CD4-positive, alpha-beta T cell (primary cell): ENCODE measurements around the gene TTC6. TPM values are rescaled to one million over a fixed set of nuclear protein-coding genes. Genes with fewer than 3 reads are reported as not detected.

ENCODE experiments used
- ATAC-seq: fragments of 200-7000 bp; cut with Tn5 transposase; one replicate; pipeline ENCODE4 v1.10.0; 2022; ENCODE audit warnings: mild to moderate bottlenecking; ENCODE audit not compliant: poor library complexity
- CTCF ChIA-PET: fragments of 350-600 bp; sonication (Branson Sonifier 250); formaldehyde crosslinking; loops from one replicate; lab custom pipeline; 2021; ENCODE audit warnings: antibody characterized with exemption, inconsistent platforms; lab: Charles Lee
- POLR2A ChIA-PET: fragments of 350-600 bp; sonication (Branson Sonifier 250); formaldehyde crosslinking; loops from one replicate; lab custom pipeline; 2021; ENCODE audit warnings: antibody characterized with exemption, inconsistent platforms; lab: Charles Lee
- DNase-seq, 14 experiments: peaks; one replicate each; pipeline ENCODE4 v3.0.0-alpha.2; 2013 to 2020; ENCODE audit warnings: mixed read lengths in 2 of 14
- H3K27ac ChIP-seq, 2 donors: one replicate each; pipeline versions ENCODE4 v1.5.1 to v1.7.0; 2013; ENCODE audit warnings: low read length in 2 of 2, low read depth in 1 of 2, mild to moderate bottlenecking in 1 of 2
- H3K27me3 ChIP-seq, 2 experiments: 1 replicate in 1 of 2; 2 replicates in 1 of 2; pipeline versions ENCODE4 v1.6.1 to v1.7.0; 2013; ENCODE audit warnings: low read length in 2 of 2, control low read depth in 1 of 2, mild to moderate bottlenecking in 1 of 2, moderate library complexity in 1 of 2; ENCODE audit not compliant: insufficient read depth in 2 of 2, control insufficient read depth in 1 of 2
- H3K36me3 ChIP-seq: one replicate; pipeline ENCODE4 v1.6.1; 2013; ENCODE audit warnings: low read length, control low read depth; ENCODE audit not compliant: insufficient read depth
- H3K4me1 ChIP-seq: one replicate; pipeline ENCODE4 v1.6.1; 2013; ENCODE audit warnings: low read length, control low read depth; ENCODE audit not compliant: insufficient read depth
- H3K4me3 ChIP-seq: one replicate; pipeline ENCODE4 v1.5.1; 2013; ENCODE audit warnings: mild to moderate bottlenecking, low read length, moderate library complexity
- H3K9me3 ChIP-seq, 2 experiments: 1 replicate in 1 of 2; 2 replicates in 1 of 2; pipeline versions ENCODE4 v1.6.1 to v1.7.0; 2013; ENCODE audit warnings: low read length in 2 of 2, mild to moderate bottlenecking in 2 of 2, control low read depth in 1 of 2, moderate library complexity in 1 of 2; ENCODE audit not compliant: control insufficient read depth in 1 of 2, insufficient read depth in 1 of 2
- H3K27ac Mint-ChIP-seq: one replicate; pipeline ENCODE4 v1.8.0; 2020; ENCODE audit warnings: mixed read lengths
- H3K27me3 Mint-ChIP-seq: one replicate; pipeline ENCODE4 v1.8.0; 2021; ENCODE audit warnings: mixed read lengths
- H3K36me3 Mint-ChIP-seq: one replicate; pipeline ENCODE4 v1.8.0; 2021; ENCODE audit warnings: low read depth, mixed read lengths
- H3K4me1 Mint-ChIP-seq: one replicate; pipeline ENCODE4 v1.8.0; 2021; ENCODE audit warnings: low read depth, mixed read lengths
- H3K4me3 Mint-ChIP-seq: one replicate; pipeline ENCODE4 v1.8.0; 2020; ENCODE audit warnings: mild to moderate bottlenecking, mixed read lengths
- H3K9me3 Mint-ChIP-seq: one replicate; pipeline ENCODE4 v1.8.0; 2020; ENCODE audit warnings: mixed read lengths
- CTCF ChIP-seq: fragments of 200-600 bp; IDR thresholded peaks from one replicate; pipeline ENCODE4 v1.8.0; 2022; ENCODE audit warnings: antibody characterized with exemption, mild to moderate bottlenecking
- intact Hi-C, 2 experiments: fragments of 100-400 bp; cut with DNase I in 1 of 2; cut with micrococcal nuclease in 1 of 2; formaldehyde crosslinking; loops; one replicate each; pipeline versions ENCODE4 v1.15.1 to v1.9.0; 2023 to 2025; cut with DNase I, micrococcal nuclease
- total RNA-seq, 174 experiments: library from RNA in 2 of 174; stranded (reverse) in 2 of 174; gene quantifications; one replicate each; pipeline ENCODE4 v1.2.3 and lab custom pipeline; 2021 to 2026

TTC6 gene
- total RNA-seq, 2 experiments from 2014 or later = not detected

DNA sequence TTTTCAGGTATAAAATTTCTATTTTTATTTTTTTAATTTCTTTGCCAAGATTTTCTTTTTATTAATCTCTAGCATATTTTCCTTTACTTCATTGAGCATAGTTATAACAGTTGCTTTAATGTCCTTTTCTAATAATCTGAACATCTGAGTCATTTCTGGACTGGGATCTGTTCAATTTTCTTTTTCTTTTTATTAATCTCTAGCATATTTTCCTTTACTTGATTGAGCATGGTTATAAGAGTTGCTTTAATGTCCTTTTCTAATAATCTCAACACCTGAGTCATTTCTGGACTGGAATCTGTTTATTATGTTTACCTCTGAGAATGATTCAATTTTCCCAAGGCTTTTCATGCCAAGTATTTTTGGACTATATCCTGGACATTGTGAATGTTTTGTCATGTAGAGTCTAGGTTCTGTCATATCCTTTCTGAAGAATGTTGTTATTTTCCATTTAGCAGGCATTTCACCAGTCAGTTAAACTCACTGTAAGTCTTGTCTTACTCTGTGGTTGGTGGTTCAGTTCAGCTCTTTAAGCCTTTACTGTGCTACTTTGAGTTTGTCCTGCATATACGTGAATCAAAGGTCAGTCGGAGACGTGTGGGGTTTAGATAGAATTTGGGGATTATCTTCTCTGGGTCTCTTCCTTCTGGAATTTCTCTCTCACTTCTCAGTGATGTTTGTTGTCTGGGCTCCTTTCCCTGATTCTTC, 20.3 kb downstream of the TTC6 start:
- H3K4me1 Mint-ChIP-seq = no peaks in the 10 kb centered on the region
- ChIA-PET POLR2A (no interaction called here), CTCF (no interaction called here)
- H3K36me3 ChIP-seq = no peaks in the 10 kb centered on the region
- no peak for DNase-seq
- ATAC-seq = no peak
- no peaks in the 10 kb centered on the region for H3K4me1 ChIP-seq
- H3K27ac ChIP-seq = no peak overlapping the region
- H3K27ac Mint-ChIP-seq = no peak overlapping the region
- H3K9me3 ChIP-seq = peaks cover 23 to 25% of the 10 kb centered on the region in 2 experiments
- H3K9me3 Mint-ChIP-seq = peaks cover 12% of the 10 kb centered on the region
- H3K36me3 Mint-ChIP-seq = no peaks in the 10 kb centered on the region
- H3K4me3 Mint-ChIP-seq = no peak overlapping the region
- peaks cover 0 to 6% of the 10 kb centered on the region in 2 experiments for H3K27me3 ChIP-seq
- peaks cover 25% of the 10 kb centered on the region for H3K27me3 Mint-ChIP-seq
- H3K4me3 ChIP-seq = no peak overlapping the region
- intact Hi-C loops = no loop called here
- no peak for TF ChIP-seq CTCF

GRCh38 chr14:37616853-37617252, 21.4 kb downstream of the TTC6 start:
- no peak overlapping the region for H3K27ac Mint-ChIP-seq
- intact Hi-C loops = no loop called here
- ChIA-PET POLR2A (no interaction called here), CTCF (no interaction called here)
- H3K36me3 ChIP-seq = no peaks in the 10 kb centered on the region
- no peak for TF ChIP-seq CTCF
- no peak overlapping the region for H3K27ac ChIP-seq
- H3K9me3 ChIP-seq = peaks cover 18 to 25% of the 10 kb centered on the region in 2 experiments
- H3K4me3 ChIP-seq = no peak overlapping the region
- peaks cover 30% of the 10 kb centered on the region for H3K27me3 Mint-ChIP-seq
- H3K36me3 Mint-ChIP-seq = no peaks in the 10 kb centered on the region
- DNase-seq (no peak), ATAC-seq (no peak)
- no peaks in the 10 kb centered on the region for H3K4me1 Mint-ChIP-seq
- peaks cover 0 to 2% of the 10 kb centered on the region in 2 experiments for H3K27me3 ChIP-seq
- no peaks in the 10 kb centered on the region for H3K4me1 ChIP-seq
- H3K4me3 Mint-ChIP-seq = no peak overlapping the region
- H3K9me3 Mint-ChIP-seq = peaks cover 10% of the 10 kb centered on the region

- Mint-ChIP-seq H3K27ac (no peak overlapping the region), H3K9me3 (peaks cover 5% of the 10 kb centered on the region), H3K27me3 (peaks cover 24% of the 10 kb centered on the region), H3K4me3 (no peak overlapping the region), H3K4me1 (no peaks in the 10 kb centered on the region), H3K36me3 (no peaks in the 10 kb centered on the region)
- POLR2A ChIA-PET = no interaction called here
- no peak for DNase-seq
- no peak for TF ChIP-seq CTCF
- H3K27me3 ChIP-seq = peaks cover 0 to 2% of the 10 kb centered on the region in 2 experiments
- ATAC-seq = no peak
- H3K4me3 ChIP-seq = no peak overlapping the region
- no peak overlapping the region for H3K27ac ChIP-seq
- H3K4me1 ChIP-seq = no peaks in the 10 kb centered on the region
- CTCF ChIA-PET = no interaction called here
- peaks cover 25 to 28% of the 10 kb centered on the region in 2 experiments for H3K9me3 ChIP-seq
- no peaks in the 10 kb centered on the region for H3K36me3 ChIP-seq
- intact Hi-C loops = no loop called here
Measured at GRCh38 chr14:37617864-37618365, 22.5 kb downstream of the TTC6 start.
